B cell (primary cell): ENCODE data around the gene HCFC2. TPM values are rescaled to one million over a fixed set of nuclear protein-coding genes. Genes with fewer than 3 reads are reported as not detected.
"Not testable (repeated sequence)": the region's sequence is repeated elsewhere in the genome, so short reads cannot be mapped to it uniquely, and the experiment has no call there.

Source experiments
- ATAC-seq: fragments of 200-7000 bp; cut with Tn5 transposase; one replicate; pipeline ENCODE4 v1.10.0; 2021; ENCODE audit warnings: low read depth, mild to moderate bottlenecking, moderate number of reproducible peaks, moderate library complexity
- CTCF ChIA-PET: fragments of 350-600 bp; sonication (Branson Sonifier 250); formaldehyde crosslinking; loops from one replicate; lab custom pipeline; 2021; ENCODE audit warnings: antibody characterized with exemption, inconsistent platforms; lab: Charles Lee
- POLR2A ChIA-PET: fragments of 350-600 bp; sonication (Branson Sonifier 250); formaldehyde crosslinking; loops from one replicate; lab custom pipeline; 2021; ENCODE audit warnings: antibody characterized with exemption; lab: Charles Lee
- DNase-seq: peaks from one replicate; pipeline ENCODE4 v3.0.0; 2013
- H2AFZ ChIP-seq: 2 replicates; pipeline ENCODE4 v1.6.1; 2012; ENCODE audit warnings: mild to moderate bottlenecking, low read depth, low read length; ENCODE audit not compliant: insufficient read depth, poor library complexity, severe bottlenecking
- H3K27ac ChIP-seq, 2 donors: 1 replicate in 1 of 2; 2 replicates in 1 of 2; pipeline ENCODE4 v1.5.1; 2012 to 2013; ENCODE audit warnings: low read length in 2 of 2, mild to moderate bottlenecking in 2 of 2, moderate library complexity in 1 of 2
- H3K27me3 ChIP-seq, 4 experiments: fragments of 200-600 bp in 1 of 4; sonication (generic) in 1 of 4; replicated peaks in 1 of 4; 1 replicate in 2 of 4; 2 replicates in 2 of 4; pipeline versions ENCODE4 v1.6.1 to v1.7.0; 2013 to 2016; ENCODE audit warnings: low read length in 3 of 4, mild to moderate bottlenecking in 2 of 4, mixed read lengths in 1 of 4, moderate library complexity in 1 of 4; ENCODE audit not compliant: insufficient read depth in 4 of 4, control insufficient read depth in 3 of 4; ENCODE audit errors: control extremely low read depth in 1 of 4
- H3K36me3 ChIP-seq, 2 experiments: replicated peaks in 1 of 2; 1 replicate in 1 of 2; 2 replicates in 1 of 2; pipeline versions ENCODE4 v1.6.1 to v1.7.1; 2013; ENCODE audit warnings: low read length in 1 of 2; ENCODE audit not compliant: insufficient read depth in 2 of 2, control insufficient read depth in 1 of 2; ENCODE audit errors: control extremely low read depth in 1 of 2, extremely low read depth in 1 of 2
- H3K4me1 ChIP-seq, 2 donors: fragments of 200-600 bp in 1 of 2; sonication (generic) in 1 of 2; 1 replicate in 1 of 2; 2 replicates in 1 of 2; pipeline versions ENCODE4 v1.5.1 to v1.6.1; 2013 to 2017; ENCODE audit warnings: low read length in 2 of 2; ENCODE audit not compliant: control insufficient read depth in 2 of 2, insufficient read depth in 2 of 2
- H3K4me2 ChIP-seq: replicated peaks from 2 replicates; pipeline ENCODE3; 2012; ENCODE audit warnings: mild to moderate bottlenecking, low read depth, low read length; ENCODE audit not compliant: poor library complexity, severe bottlenecking
- H3K4me3 ChIP-seq, 5 experiments: fragments of 200-600 bp in 1 of 5; sonication (generic) in 1 of 5; 1 replicate in 3 of 5; 2 replicates in 2 of 5; pipeline versions ENCODE4 v1.5.1 to v1.7.0; 2011 to 2016; ENCODE audit warnings: low read length in 4 of 5, mild to moderate bottlenecking in 4 of 5, low read depth in 2 of 5, control low read depth in 1 of 5, moderate library complexity in 1 of 5; ENCODE audit not compliant: insufficient read depth in 1 of 5; ENCODE audit errors: control extremely low read depth in 1 of 5, extremely low read depth in 1 of 5
- H3K79me2 ChIP-seq: fragments of 200-600 bp; sonication (generic); one replicate; pipeline ENCODE4 v1.6.0; 2016; ENCODE audit warnings: low read length; ENCODE audit not compliant: control insufficient read depth, insufficient read depth
- H3K9ac ChIP-seq: fragments of 200-600 bp; sonication (generic); 2 replicates; pipeline ENCODE4 v1.6.1; 2017; ENCODE audit warnings: mild to moderate bottlenecking, low read length, moderate library complexity
- H3K9me3 ChIP-seq, 3 donors: one replicate each; pipeline versions ENCODE4 v1.6.1 to v1.7.1; 2013; ENCODE audit warnings: low read length in 2 of 3; ENCODE audit not compliant: control insufficient read depth in 2 of 3, insufficient read depth in 1 of 3; ENCODE audit errors: control extremely low read depth in 1 of 3
- H4K20me1 ChIP-seq: 2 replicates; pipeline ENCODE4 v1.6.0; 2012; ENCODE audit warnings: mild to moderate bottlenecking, low read length; ENCODE audit not compliant: insufficient read depth, control insufficient read depth, poor library complexity, severe bottlenecking
- H3K27ac Mint-ChIP-seq: one replicate; pipeline ENCODE4 v1.8.0; 2021; ENCODE audit warnings: mixed read lengths
- H3K27me3 Mint-ChIP-seq: one replicate; pipeline ENCODE4 v1.8.0; 2021; ENCODE audit warnings: mixed read lengths
- H3K4me1 Mint-ChIP-seq: one replicate; pipeline ENCODE4 v1.8.0; 2021; ENCODE audit warnings: mixed read lengths
- H3K4me3 Mint-ChIP-seq: one replicate; pipeline ENCODE4 v1.8.0; 2021; ENCODE audit warnings: mixed read lengths
- H3K9me3 Mint-ChIP-seq: one replicate; pipeline ENCODE4 v1.8.0; 2022; ENCODE audit warnings: mixed read lengths; ENCODE audit not compliant: insufficient read depth
- CTCF ChIP-seq: fragments of 200-600 bp; IDR thresholded peaks from one replicate; pipeline ENCODE4 v1.8.0; 2022; ENCODE audit warnings: antibody characterized with exemption, mild to moderate bottlenecking
- EZH2 ChIP-seq: IDR thresholded peaks from 2 replicates; pipeline ENCODE4 v1.6.1; 2012; ENCODE audit warnings: borderline replicate concordance, low read depth, mild to moderate bottlenecking, moderate library complexity, low read length; ENCODE audit not compliant: insufficient read depth, poor library complexity, severe bottlenecking
- WGBS: methylation state at CpG from one replicate; pipeline ENCODE4 v1.1.5; 2013; ENCODE audit warnings: missing lambda C conversion rate; ENCODE audit not compliant: insufficient coverage; 5-methylcytosine and 5-hydroxymethylcytosine counted together
- intact Hi-C: fragments of 100-400 bp; cut with micrococcal nuclease; formaldehyde crosslinking; loops from one replicate; pipeline ENCODE4 v1.10.0; 2022
- polyA plus RNA-seq: library from polyadenylated mRNA; depleted of rRNA; stranded (reverse); fragments of >200 nt; gene quantifications from 2 replicates; pipeline ENCODE4 v1.2.3, GENCODE V29; 2012
- total RNA-seq, 2 donors: library from RNA; stranded (reverse); fragments of 120-200 nt in 1 of 2; gene quantifications; 1 replicate in 1 of 2; 2 replicates in 1 of 2; pipeline versions ENCODE4 v1.2.3 to v1.2.4, GENCODE V29; 2013 to 2022

HCFC2 gene
- total and polyA plus RNA-seq, 2 donors (not counting 1 experiment from before 2014, with no cell fraction given), result 8.2 to 10.5 TPM

GRCh38 chr12:104039769-104040168 is 24.6 kb upstream of the HCFC2 start:
- H3K27ac ChIP-seq, H3K27ac Mint-ChIP-seq, H2AFZ ChIP-seq, H3K4me2 ChIP-seq, H3K4me3 ChIP-seq, H3K4me3 Mint-ChIP-seq, CTCF ChIA-PET, ATAC-seq, POLR2A ChIA-PET, H3K9ac ChIP-seq, H3K27me3 ChIP-seq, H3K9me3 Mint-ChIP-seq, H3K4me1 ChIP-seq, H3K36me3 ChIP-seq, DNase-seq, H3K9me3 ChIP-seq, intact Hi-C loops, H4K20me1 ChIP-seq, H3K4me1 Mint-ChIP-seq, H3K79me2 ChIP-seq: not testable (repeated sequence)
- no CpG with 5 or more reads among the region's 1 CpG for WGBS
- peaks cover 23% of the 10 kb centered on the region for H3K27me3 Mint-ChIP-seq

DNA sequence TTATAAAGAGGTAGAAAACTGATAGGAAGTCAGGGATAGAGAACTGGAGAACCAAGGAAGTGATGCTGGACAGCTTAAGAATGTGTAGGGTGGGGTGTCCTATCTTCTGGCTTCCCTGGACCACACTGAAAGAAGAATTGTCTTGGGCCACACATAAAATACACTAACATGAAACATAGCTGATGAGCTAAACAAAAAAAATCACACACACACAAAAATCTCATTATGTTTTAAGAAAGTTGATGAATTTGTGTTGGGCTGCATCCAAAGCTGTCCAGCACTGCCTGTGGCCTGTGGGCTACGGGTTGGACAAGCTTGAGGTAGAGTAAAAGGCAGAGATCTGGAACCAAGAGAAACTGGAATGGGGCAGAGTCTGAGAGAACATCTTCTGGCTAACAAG is 21.8 kb upstream of the HCFC2 start:
- CTCF ChIA-PET, result interaction anchor here (0.8 to 1.3 kb wide), 2 partner anchors 16 to 67 kb away, joined by 3 to 5 read pairs; no protein-coding TSS in a partner anchor
- 83% methylated on average over 1 of the region's 1 CpG for WGBS
- ATAC-seq, result no peak

More for the DNA sequence above, 21.8 kb upstream of the HCFC2 start:
- Histone ChIP-seq H3K4me3 (no peak overlapping the region), H3K27me3 (no peaks in the 10 kb centered on the region), H3K4me2 (no peak overlapping the region), H3K9me3 (no peaks in the 10 kb centered on the region), H3K79me2 (no peaks in the 10 kb centered on the region), H3K27ac (no peak overlapping the region), H3K36me3 (no peaks in the 10 kb centered on the region), H3K9ac (no peak overlapping the region), H3K4me1 (no peaks in the 10 kb centered on the region), H2AFZ (no peak overlapping the region), H4K20me1 (no peaks in the 10 kb centered on the region)
- POLR2A ChIA-PET, result no interaction called here
- intact Hi-C loops, result no loop called here
- Mint-ChIP-seq H3K4me1 (no peaks in the 10 kb centered on the region), H3K27me3 (peaks cover 14% of the 10 kb centered on the region), H3K27ac (no peak overlapping the region), H3K9me3 (no peaks in the 10 kb centered on the region), H3K4me3 (no peak overlapping the region)
- TF ChIP-seq CTCF (no peak), EZH2 (no peak)
- DNase-seq, result no peak
